ENCODE measurements around the gene KCNJ6. TPM values are rescaled to one million over a fixed set of nuclear protein-coding genes. Genes with fewer than 3 reads are reported as not detected.

KCNJ6 gene
- total RNA-seq, 1 donor from 2014 or later, result 4.4 TPM

- Mint-ChIP-seq H3K4me1 (ENCODE audit: low read depth) (peaks cover 14% of the 10 kb centered on the region), H3K36me3 (ENCODE audit: low read depth) (no peaks in the 10 kb centered on the region), H3K9me3 (ENCODE audit: low read depth) (no peaks in the 10 kb centered on the region), H3K4me3 (ENCODE audit: unreplicated experiment) (no peak overlapping the region), H3K27me3 (ENCODE audit: low read depth) (no peaks in the 10 kb centered on the region), H3K27ac (ENCODE audit: unreplicated experiment) (no peak overlapping the region)
- DNase-seq (ENCODE audit: low spot score), result no peak
- no peak for TF ChIP-seq CTCF (IDR thresholded peaks at IDR 0.05)
Measured at GRCh38 chr21:37757606-37758376, 158.5 kb downstream of the KCNJ6 start.

DNA sequence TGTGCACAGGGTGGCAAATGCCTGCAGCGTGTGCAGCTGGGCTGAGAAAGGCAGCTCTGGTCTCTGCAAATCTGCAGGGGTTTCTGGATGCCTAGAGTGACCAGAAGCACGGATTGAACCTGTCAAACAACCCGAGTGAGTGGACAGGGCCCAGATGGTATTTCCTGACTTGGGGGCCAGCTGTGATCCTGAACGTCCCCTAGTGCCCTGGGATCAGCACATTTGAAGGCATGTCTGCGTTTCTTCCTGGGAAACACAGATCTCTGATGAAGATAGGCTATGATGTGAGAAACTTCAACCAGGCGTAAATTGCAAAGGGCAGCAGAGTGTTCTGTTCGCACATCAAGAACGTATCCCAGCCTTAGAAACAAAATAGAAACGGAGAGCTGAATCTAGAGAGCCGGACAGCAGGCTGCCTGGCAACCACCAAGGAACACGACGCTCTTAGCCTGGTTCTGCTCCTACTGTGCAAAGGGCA lies 163.1 kb downstream of the KCNJ6 start:
- no peak overlapping the region for H3K4me3 Mint-ChIP-seq (ENCODE audit: unreplicated experiment)
- no peak for DNase-seq (ENCODE audit: low spot score)
- TF ChIP-seq CTCF (IDR thresholded peaks at IDR 0.05), result no peak
- peak overlapping the region; percentile 27 for H3K27ac Mint-ChIP-seq (ENCODE audit: unreplicated experiment)
- H3K27me3 Mint-ChIP-seq (ENCODE audit: low read depth), result no peaks in the 10 kb centered on the region
- no peaks in the 10 kb centered on the region for H3K36me3 Mint-ChIP-seq (ENCODE audit: low read depth)
- no peaks in the 10 kb centered on the region for H3K9me3 Mint-ChIP-seq (ENCODE audit: low read depth)
- peaks cover 29% of the 10 kb centered on the region for H3K4me1 Mint-ChIP-seq (ENCODE audit: low read depth)

GRCh38 chr21:37751268-37751975 lies 164.8 kb downstream of the KCNJ6 start:
- no peak for DNase-seq (ENCODE audit: low spot score)
- Mint-ChIP-seq H3K9me3 (ENCODE audit: low read depth) (peaks cover 3% of the 10 kb centered on the region), H3K4me3 (ENCODE audit: unreplicated experiment) (no peak overlapping the region), H3K36me3 (ENCODE audit: low read depth) (no peaks in the 10 kb centered on the region), H3K4me1 (ENCODE audit: low read depth) (peaks cover 32% of the 10 kb centered on the region), H3K27me3 (ENCODE audit: low read depth) (no peaks in the 10 kb centered on the region), H3K27ac (ENCODE audit: unreplicated experiment) (peak overlapping the region; percentile 75)
- no peak for TF ChIP-seq CTCF (IDR thresholded peaks at IDR 0.05)

DNA sequence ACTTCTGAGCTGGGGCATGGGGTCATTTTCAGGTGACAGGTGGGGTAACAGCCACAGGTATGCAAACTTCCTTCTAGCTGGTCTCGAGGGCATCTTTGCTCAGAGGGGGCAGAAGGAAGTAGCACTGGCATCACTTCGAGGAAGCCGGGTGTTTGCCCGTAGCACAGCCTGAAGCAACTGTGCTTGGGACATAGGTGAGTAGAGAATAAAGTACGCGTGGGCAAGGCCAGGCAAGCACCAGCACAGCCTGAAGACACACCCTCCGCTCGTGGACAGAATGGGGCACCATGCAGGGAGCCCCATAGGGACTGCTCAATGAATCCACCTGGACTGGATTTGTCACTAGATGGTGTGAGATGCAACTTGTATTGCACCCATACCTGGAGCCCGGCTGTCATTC lies 167.1 kb downstream of the KCNJ6 start:
- H3K4me3 Mint-ChIP-seq (ENCODE audit: unreplicated experiment), result no peak overlapping the region

More for the DNA sequence above, 167.1 kb downstream of the KCNJ6 start:
- peaks cover 40% of the 10 kb centered on the region for H3K4me1 Mint-ChIP-seq (ENCODE audit: low read depth)
- H3K36me3 Mint-ChIP-seq (ENCODE audit: low read depth), result no peaks in the 10 kb centered on the region
- DNase-seq (ENCODE audit: low spot score), result no peak
- H3K9me3 Mint-ChIP-seq (ENCODE audit: low read depth), result peaks cover 3% of the 10 kb centered on the region
- no peak for TF ChIP-seq CTCF (IDR thresholded peaks at IDR 0.05)
- H3K27ac Mint-ChIP-seq (ENCODE audit: unreplicated experiment), result no peak overlapping the region
- H3K27me3 Mint-ChIP-seq (ENCODE audit: low read depth), result no peaks in the 10 kb centered on the region

All from chondrocyte (in vitro differentiated cells).